Upper lobe of left lung (tissue), 4 donors: ENCODE measurements around the gene NAP1L1.

Experiments used
- POLR2A ChIP-seq, 4 donors: fragments of 450-650 bp; IDR thresholded peaks; one replicate each; pipeline ENCODE4 v1.5.1; 2016 to 2017; ENCODE audit warnings: antibody characterized with exemption in 4 of 4, mild to moderate bottlenecking in 2 of 4
- TF ChIP-seq, protein P1 (sequence below), 6 experiments: fragments of 450-650 bp in 4 of 6; fragments of 200-600 bp in 2 of 6; sonication (generic) in 2 of 6; IDR thresholded peaks; one replicate each; pipeline ENCODE4 v1.5.1; 2016 to 2019; ENCODE audit warnings: antibody characterized with exemption in 6 of 6

DNA sequence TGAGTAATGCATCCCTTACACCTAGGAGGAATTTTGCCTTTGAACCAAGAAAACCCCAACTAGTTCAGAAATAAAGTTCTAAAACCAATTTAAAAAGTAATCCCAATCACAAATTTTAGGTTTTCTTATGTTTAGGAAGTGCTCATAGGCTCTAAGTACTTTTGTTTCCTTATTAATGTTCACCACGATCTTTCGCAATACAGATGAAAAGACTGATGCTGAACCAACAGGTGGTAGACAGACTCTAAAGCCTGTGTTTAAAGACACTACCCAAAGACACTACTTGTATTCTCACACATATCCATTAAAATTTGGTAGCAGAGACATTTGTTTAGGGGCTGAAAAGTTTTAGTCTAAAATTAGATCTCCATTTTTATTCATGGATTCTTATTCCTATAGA lies 42.3 kb downstream of the NAP1L1 start:
- TF ChIP-seq POLR2A (IDR thresholded peaks at IDR 0.05) = no peak
- TF ChIP-seq, protein P1, sequence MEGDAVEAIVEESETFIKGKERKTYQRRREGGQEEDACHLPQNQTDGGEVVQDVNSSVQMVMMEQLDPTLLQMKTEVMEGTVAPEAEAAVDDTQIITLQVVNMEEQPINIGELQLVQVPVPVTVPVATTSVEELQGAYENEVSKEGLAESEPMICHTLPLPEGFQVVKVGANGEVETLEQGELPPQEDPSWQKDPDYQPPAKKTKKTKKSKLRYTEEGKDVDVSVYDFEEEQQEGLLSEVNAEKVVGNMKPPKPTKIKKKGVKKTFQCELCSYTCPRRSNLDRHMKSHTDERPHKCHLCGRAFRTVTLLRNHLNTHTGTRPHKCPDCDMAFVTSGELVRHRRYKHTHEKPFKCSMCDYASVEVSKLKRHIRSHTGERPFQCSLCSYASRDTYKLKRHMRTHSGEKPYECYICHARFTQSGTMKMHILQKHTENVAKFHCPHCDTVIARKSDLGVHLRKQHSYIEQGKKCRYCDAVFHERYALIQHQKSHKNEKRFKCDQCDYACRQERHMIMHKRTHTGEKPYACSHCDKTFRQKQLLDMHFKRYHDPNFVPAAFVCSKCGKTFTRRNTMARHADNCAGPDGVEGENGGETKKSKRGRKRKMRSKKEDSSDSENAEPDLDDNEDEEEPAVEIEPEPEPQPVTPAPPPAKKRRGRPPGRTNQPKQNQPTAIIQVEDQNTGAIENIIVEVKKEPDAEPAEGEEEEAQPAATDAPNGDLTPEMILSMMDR (IDR thresholded peaks at IDR 0.05) = no peak
